GM21390 (cell line): ENCODE measurements around the gene SELENOF.
"Not testable (repeated sequence)": the region's sequence is repeated elsewhere in the genome, so short reads cannot be mapped to it uniquely, and the experiment has no call there.

Experiments used
- ATAC-seq: cut with Tn5 transposase; IDR thresholded peaks from one replicate; pipeline ENCODE4 v1.9.1; 2021; ENCODE audit not compliant: unreplicated experiment

Gene SELENOF

DNA sequence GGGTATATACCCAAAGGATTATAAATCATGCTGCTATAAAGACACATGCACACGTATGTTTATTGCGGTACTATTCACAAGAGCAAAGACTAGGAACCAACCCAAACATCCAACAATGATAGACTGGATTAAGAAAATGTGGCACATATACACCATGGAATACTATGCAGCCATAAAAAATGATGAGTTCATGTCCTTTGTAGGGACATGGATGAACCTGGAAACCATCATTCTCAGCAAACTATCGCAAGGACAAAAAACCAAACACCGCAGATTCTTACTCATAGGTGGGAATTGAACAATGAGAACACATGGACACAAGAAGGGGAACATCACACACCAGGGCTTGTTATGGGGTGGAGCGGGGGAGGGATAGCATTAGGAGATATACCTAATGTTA is 94.0 kb downstream of the SELENOF start:
- not testable (repeated sequence) for ATAC-seq

DNA sequence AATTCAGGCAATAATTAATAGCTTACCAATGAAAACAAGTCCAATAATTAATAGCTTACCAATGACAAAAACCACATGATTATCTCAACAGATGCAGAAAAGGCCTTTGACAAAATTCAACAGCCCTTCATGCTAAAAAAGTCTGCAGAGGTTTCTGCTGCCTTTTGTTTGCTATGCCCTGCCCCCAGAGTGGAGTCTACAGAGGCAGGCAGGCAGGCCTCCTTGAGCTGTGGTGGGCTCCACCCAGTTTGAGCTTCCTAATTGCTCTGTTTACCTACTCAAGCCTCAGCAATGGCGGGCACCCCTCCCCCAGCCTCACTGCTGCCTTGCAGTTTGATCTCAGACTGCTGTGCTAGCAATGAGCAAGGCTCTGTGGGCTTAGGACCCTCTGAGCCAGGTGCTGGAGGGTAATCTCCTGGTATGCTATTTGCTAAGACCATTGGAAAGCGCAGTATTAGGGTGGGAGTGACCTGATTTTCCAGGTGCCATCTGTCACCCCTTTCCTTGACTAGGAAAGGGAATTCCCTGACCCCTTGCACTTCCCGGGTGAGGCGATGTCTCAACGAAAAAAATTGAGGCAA is 96.6 kb downstream of the SELENOF start:
- ATAC-seq: not testable (repeated sequence)

DNA sequence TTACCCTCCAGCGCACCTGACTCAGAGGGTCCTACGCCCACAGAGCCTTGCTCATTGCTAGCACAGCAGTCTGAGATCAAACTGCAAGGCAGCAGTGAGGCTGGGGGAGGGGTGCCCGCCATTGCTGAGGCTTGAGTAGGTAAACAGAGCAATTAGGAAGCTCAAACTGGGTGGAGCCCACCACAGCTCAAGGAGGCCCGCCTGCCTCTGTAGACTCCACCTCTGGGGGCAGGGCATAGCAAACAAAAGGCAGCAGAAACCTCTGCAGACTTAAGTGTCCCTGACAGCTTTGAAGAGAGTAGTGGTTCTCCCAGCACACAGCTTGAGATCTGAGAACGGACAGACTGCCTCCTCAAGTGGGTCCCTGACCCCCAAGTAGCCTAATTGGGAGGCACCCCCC is 99.8 kb downstream of the SELENOF start:
- not testable (repeated sequence) for ATAC-seq
